T-helper 2 cell treated with Interferon-gamma antibody and Interleukin-4, amounts not matched to agents 100 ng/mL and 5 ng/mL, for 36 hours (primary cell): ENCODE measurements around the gene UPF3A. TPM values are rescaled to one million over a fixed set of nuclear protein-coding genes. Genes with fewer than 3 reads are reported as not detected.
"Not testable (repeated sequence)": the region's sequence is repeated elsewhere in the genome, so short reads cannot be mapped to it uniquely, and the experiment has no call there.

Experiments used
- intact Hi-C: fragments of 100-400 bp; cut with micrococcal nuclease; formaldehyde crosslinking; loops from one replicate; pipeline ENCODE4 v1.15.1; 2023
- total RNA-seq: library from RNA; stranded (reverse); gene quantifications from 2 replicates; pipeline ENCODE4 v1.2.3, GENCODE V29; 2022

The UPF3A gene
- 58.8 and 62.4 TPM in 2 replicates for total RNA-seq

- intact Hi-C loops, result loop anchor here (1.0 to 2.0 kb wide), 3 partner anchors 33 to 464 kb away; partner anchors contain the start of genes CDC16 and CHAMP1
These were observed at the start of gene UPF3A for GRCh38 chr13:114281351-114282040. TSS of gene UPF3A (plus strand) at chr13:114281601. CDS start at chr13:114281640, 39 bp downstream.

- intact Hi-C loops, result no loop called here
These were observed 49.5 kb upstream of the UPF3A start for GRCh38 chr13:114231886-114232285.

GRCh38 chr13:114234266-114234644, 47.1 kb upstream of the UPF3A start:
- intact Hi-C loops, result loop anchor here (2.0 kb wide), 2 partner anchors 47 to 169 kb away; partner anchors contain the start of gene UPF3A

GRCh38 chr13:114234645-114235421, 46.6 kb upstream of the UPF3A start, which contains the start of gene CDC16:
TSS of gene CDC16 (plus strand) at chr13:114234897. CDS start at chr13:114235085, 188 bp downstream.
- intact Hi-C loops, result loop anchor here (1.0 to 2.0 kb wide), 3 partner anchors 46 to 170 kb away; partner anchors contain the start of genes CHAMP1 and UPF3A

- intact Hi-C loops, result loop anchor here (1.0 to 2.0 kb wide), 3 partner anchors 45 to 171 kb away; partner anchors contain the start of genes CHAMP1 and UPF3A
These were observed 45.7 kb upstream of the UPF3A start for GRCh38 chr13:114235697-114236096.

- intact Hi-C loops, result no loop called here
These were observed 45.2 kb upstream of the UPF3A start for GRCh38 chr13:114236227-114236626.

GRCh38 chr13:114237415-114238112, 43.8 kb upstream of the UPF3A start:
- intact Hi-C loops, result no loop called here

GRCh38 chr13:114241918-114242317, 39.5 kb upstream of the UPF3A start:
- intact Hi-C loops, result no loop called here

- intact Hi-C loops, result no loop called here
These were observed 37.4 kb upstream of the UPF3A start for GRCh38 chr13:114243971-114244370.

GRCh38 chr13:114244637-114245036, 36.8 kb upstream of the UPF3A start:
- intact Hi-C loops, result no loop called here

- intact Hi-C loops, result no loop called here
These were observed 33.4 kb upstream of the UPF3A start for GRCh38 chr13:114248011-114248410.

GRCh38 chr13:114249077-114249476, 32.3 kb upstream of the UPF3A start:
- intact Hi-C loops, result no loop called here

- intact Hi-C loops, result not testable (repeated sequence)
These were observed 29.6 kb upstream of the UPF3A start for GRCh38 chr13:114251639-114252440.

GRCh38 chr13:114256547-114256946, 24.9 kb upstream of the UPF3A start:
- intact Hi-C loops, result no loop called here

GRCh38 chr13:114257014-114257413, 24.4 kb upstream of the UPF3A start:
- intact Hi-C loops, result no loop called here

GRCh38 chr13:114258589-114258988, 22.8 kb upstream of the UPF3A start:
- intact Hi-C loops, result no loop called here

GRCh38 chr13:114259374-114259773, 22.0 kb upstream of the UPF3A start:
- intact Hi-C loops, result no loop called here

GRCh38 chr13:114259974-114260373, 21.4 kb upstream of the UPF3A start:
- intact Hi-C loops, result no loop called here

GRCh38 chr13:114260814-114261213, 20.6 kb upstream of the UPF3A start:
- intact Hi-C loops, result no loop called here

GRCh38 chr13:114261328-114261965, 20.0 kb upstream of the UPF3A start:
- intact Hi-C loops, result no loop called here
